SH-SY5Y (cell line): ENCODE data around the gene ZNF296.

ENCODE experiments used
- GATA2 ChIP-seq: IDR thresholded peaks from 2 replicates; pipeline ENCODE4 v1.6.1; 2011; ENCODE audit warnings: mild to moderate bottlenecking, low read depth, low read length
- GATA3 ChIP-seq: IDR thresholded peaks from 2 replicates; pipeline ENCODE4 v1.6.1; 2011; ENCODE audit warnings: low read depth, mild to moderate bottlenecking, low read length, moderate library complexity

GRCh38 chr19:45099467-45100191 lies 23.4 kb upstream of the ZNF296 start:
- TF ChIP-seq GATA2 (no peak), GATA3 (no peak)
